Keratinocyte (primary cell): ENCODE measurements around the gene SCYL3.

ENCODE experiments used
- EZH2 ChIP-seq: IDR thresholded peaks from one replicate; pipeline ENCODE4 v1.6.1; 2012; ENCODE audit warnings: inconsistent platforms, mild to moderate bottlenecking, low read length, moderate library complexity
- TF ChIP-seq, protein P1 (sequence below), 3 experiments: IDR thresholded peaks in 1 of 3; conservative IDR thresholded peaks in 1 of 3; optimal IDR thresholded peaks in 1 of 3; 2 replicates in 2 of 3; 3 replicates in 1 of 3; pipeline versions ENCODE3 to v1.5.1; 2011; ENCODE audit warnings: low read length in 3 of 3, mild to moderate bottlenecking in 3 of 3, moderate library complexity in 2 of 3, control low read depth in 1 of 3, inconsistent platforms in 1 of 3; ENCODE audit not compliant: insufficient read depth in 2 of 3; ENCODE audit errors: extremely low read depth in 1 of 3

GRCh38 chr1:169872906-169873305 is 20.8 kb downstream of the SCYL3 start:
- TF ChIP-seq, protein P1, sequence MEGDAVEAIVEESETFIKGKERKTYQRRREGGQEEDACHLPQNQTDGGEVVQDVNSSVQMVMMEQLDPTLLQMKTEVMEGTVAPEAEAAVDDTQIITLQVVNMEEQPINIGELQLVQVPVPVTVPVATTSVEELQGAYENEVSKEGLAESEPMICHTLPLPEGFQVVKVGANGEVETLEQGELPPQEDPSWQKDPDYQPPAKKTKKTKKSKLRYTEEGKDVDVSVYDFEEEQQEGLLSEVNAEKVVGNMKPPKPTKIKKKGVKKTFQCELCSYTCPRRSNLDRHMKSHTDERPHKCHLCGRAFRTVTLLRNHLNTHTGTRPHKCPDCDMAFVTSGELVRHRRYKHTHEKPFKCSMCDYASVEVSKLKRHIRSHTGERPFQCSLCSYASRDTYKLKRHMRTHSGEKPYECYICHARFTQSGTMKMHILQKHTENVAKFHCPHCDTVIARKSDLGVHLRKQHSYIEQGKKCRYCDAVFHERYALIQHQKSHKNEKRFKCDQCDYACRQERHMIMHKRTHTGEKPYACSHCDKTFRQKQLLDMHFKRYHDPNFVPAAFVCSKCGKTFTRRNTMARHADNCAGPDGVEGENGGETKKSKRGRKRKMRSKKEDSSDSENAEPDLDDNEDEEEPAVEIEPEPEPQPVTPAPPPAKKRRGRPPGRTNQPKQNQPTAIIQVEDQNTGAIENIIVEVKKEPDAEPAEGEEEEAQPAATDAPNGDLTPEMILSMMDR (optimal IDR thresholded peaks at IDR 0.05 in 1 of 3, IDR thresholded peaks at IDR 0.05 in 1 of 3, conservative IDR thresholded peaks at IDR 0.05 in 1 of 3; ENCODE audit: extremely low read depth in 1 of 3, insufficient read depth in 2 of 3, low read length in 3 of 3): no peak
- no peak for TF ChIP-seq EZH2
